Osteoblast (primary cell): ENCODE results near the gene ACAA2. TPM values are rescaled to one million over a fixed set of nuclear protein-coding genes. Genes with fewer than 3 reads are reported as not detected.

Experiments
- DNase-seq: peaks from one replicate; pipeline ENCODE4 v3.0.0; 2011; ENCODE audit warnings: low spot score, mixed read lengths; ENCODE audit not compliant: insufficient read length; ENCODE audit errors: missing footprints
- H2AFZ ChIP-seq: 2 replicates; pipeline ENCODE4 v1.6.0; 2011; ENCODE audit warnings: mild to moderate bottlenecking, low read length
- H3K27ac ChIP-seq: 2 replicates; pipeline ENCODE4 v1.5.1; 2011; ENCODE audit warnings: mild to moderate bottlenecking, low read depth, low read length, moderate library complexity
- H3K27me3 ChIP-seq: 2 replicates; pipeline ENCODE4 v1.6.0; 2012; ENCODE audit warnings: mild to moderate bottlenecking, control low read depth, inconsistent platforms, low read length, moderate library complexity; ENCODE audit not compliant: insufficient read depth
- H3K36me3 ChIP-seq: 2 replicates; pipeline ENCODE4 v1.5.1; 2011; ENCODE audit warnings: mild to moderate bottlenecking, low read length, control low read depth, moderate library complexity; ENCODE audit not compliant: insufficient read depth
- H3K4me1 ChIP-seq: 2 replicates; pipeline ENCODE4 v1.5.1; 2011; ENCODE audit warnings: mild to moderate bottlenecking, low read length, control low read depth, moderate library complexity; ENCODE audit not compliant: insufficient read depth
- H3K4me2 ChIP-seq: 2 replicates; pipeline ENCODE4 v1.6.0; 2011; ENCODE audit warnings: mild to moderate bottlenecking, low read length; ENCODE audit not compliant: insufficient read depth
- H3K4me3 ChIP-seq: fragments of 200-600 bp; sonication (generic); 3 replicates; pipeline ENCODE4 v1.5.1; 2012; ENCODE audit warnings: mild to moderate bottlenecking, low read length, inconsistent platforms; ENCODE audit not compliant: insufficient read depth
- H3K79me2 ChIP-seq: 2 replicates; pipeline ENCODE4 v1.6.0; 2012; ENCODE audit warnings: mild to moderate bottlenecking, low read length, control low read depth, inconsistent platforms; ENCODE audit not compliant: insufficient read depth
- H3K9me3 ChIP-seq: 2 replicates; pipeline ENCODE4 v1.5.1; 2011; ENCODE audit warnings: low read depth, low read length, control low read depth
- H4K20me1 ChIP-seq: 2 replicates; pipeline ENCODE4 v1.6.0; 2012; ENCODE audit warnings: mild to moderate bottlenecking, low read length, control low read depth; ENCODE audit not compliant: insufficient read depth
- total RNA-seq: library from RNA; depleted of rRNA; stranded (reverse); fragments of >200 nt; gene quantifications from 2 replicates; pipeline ENCODE4 v1.2.3, GENCODE V29; 2012
- TF ChIP-seq, protein P1 (sequence below): IDR thresholded peaks from 2 replicates; pipeline ENCODE4 v1.5.1; 2011; ENCODE audit warnings: mild to moderate bottlenecking, low read depth, low read length, moderate library complexity; ENCODE audit errors: extremely low read depth

ACAA2 gene
- total RNA-seq, 1 donor = 52.8 TPM

DNA sequence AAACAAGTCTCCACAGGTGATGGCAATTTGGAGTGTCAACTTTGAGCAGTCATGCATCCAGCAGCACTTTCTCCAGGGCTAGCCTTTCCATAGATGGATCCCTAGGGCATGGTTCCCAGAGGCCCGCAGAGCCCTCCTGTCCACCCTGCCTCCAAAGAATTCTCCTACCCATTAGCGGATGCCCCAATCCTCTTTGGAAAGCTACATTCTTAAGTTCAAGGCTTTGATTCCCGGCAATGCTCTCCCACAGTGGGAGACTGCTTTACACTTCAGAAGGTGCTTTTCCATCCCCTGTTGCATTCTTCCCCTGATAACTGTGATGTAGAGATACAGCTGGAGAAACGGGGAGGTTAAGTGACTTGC lies 61.3 kb downstream of the ACAA2 start:
- no peak for DNase-seq
- H3K4me3 ChIP-seq = no peak overlapping the region
- H4K20me1 ChIP-seq = no peaks in the 10 kb centered on the region
- no peak overlapping the region for H3K4me2 ChIP-seq
- TF ChIP-seq, protein P1, sequence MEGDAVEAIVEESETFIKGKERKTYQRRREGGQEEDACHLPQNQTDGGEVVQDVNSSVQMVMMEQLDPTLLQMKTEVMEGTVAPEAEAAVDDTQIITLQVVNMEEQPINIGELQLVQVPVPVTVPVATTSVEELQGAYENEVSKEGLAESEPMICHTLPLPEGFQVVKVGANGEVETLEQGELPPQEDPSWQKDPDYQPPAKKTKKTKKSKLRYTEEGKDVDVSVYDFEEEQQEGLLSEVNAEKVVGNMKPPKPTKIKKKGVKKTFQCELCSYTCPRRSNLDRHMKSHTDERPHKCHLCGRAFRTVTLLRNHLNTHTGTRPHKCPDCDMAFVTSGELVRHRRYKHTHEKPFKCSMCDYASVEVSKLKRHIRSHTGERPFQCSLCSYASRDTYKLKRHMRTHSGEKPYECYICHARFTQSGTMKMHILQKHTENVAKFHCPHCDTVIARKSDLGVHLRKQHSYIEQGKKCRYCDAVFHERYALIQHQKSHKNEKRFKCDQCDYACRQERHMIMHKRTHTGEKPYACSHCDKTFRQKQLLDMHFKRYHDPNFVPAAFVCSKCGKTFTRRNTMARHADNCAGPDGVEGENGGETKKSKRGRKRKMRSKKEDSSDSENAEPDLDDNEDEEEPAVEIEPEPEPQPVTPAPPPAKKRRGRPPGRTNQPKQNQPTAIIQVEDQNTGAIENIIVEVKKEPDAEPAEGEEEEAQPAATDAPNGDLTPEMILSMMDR = no peak
- no peaks in the 10 kb centered on the region for H3K36me3 ChIP-seq
- H2AFZ ChIP-seq = no peak overlapping the region
- no peaks in the 10 kb centered on the region for H3K4me1 ChIP-seq
- H3K27me3 ChIP-seq = peaks cover 22% of the 10 kb centered on the region
- H3K9me3 ChIP-seq = no peaks in the 10 kb centered on the region
- no peaks in the 10 kb centered on the region for H3K79me2 ChIP-seq
- no peak overlapping the region for H3K27ac ChIP-seq

DNA sequence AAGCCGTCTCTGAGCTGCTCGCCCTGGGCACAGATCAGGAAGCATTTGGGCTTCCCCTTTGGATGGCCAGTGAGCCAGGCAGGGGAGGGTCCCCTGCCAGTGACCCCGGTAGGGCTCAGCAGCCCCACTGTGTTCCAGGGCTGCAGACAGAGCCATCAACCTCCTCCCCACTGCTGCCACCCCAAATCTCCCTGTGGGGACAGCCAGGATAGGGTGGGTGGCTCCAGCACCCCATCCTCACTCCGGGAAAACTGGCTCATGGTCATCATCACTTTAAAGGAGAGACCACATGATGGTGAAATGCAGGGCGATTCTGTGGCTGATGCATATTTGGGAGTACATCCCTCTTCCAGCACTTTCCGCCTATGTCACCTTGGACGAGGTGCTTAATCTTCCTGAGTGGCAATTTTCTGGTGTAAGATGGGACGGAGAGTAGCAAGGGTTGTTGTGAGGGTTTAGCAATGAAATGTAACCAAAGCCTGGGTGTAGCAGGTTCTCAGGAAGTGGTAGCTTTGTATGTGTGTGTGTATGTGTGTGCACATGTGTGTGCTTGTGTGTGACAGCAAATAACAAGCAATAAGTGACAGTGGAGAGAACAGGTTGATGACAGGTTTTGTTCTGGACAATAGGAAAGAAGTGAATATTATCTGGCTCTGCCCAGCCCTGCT lies 61.8 kb downstream of the ACAA2 start:
- H3K27ac ChIP-seq = no peak overlapping the region
- H3K9me3 ChIP-seq = no peaks in the 10 kb centered on the region

DNA sequence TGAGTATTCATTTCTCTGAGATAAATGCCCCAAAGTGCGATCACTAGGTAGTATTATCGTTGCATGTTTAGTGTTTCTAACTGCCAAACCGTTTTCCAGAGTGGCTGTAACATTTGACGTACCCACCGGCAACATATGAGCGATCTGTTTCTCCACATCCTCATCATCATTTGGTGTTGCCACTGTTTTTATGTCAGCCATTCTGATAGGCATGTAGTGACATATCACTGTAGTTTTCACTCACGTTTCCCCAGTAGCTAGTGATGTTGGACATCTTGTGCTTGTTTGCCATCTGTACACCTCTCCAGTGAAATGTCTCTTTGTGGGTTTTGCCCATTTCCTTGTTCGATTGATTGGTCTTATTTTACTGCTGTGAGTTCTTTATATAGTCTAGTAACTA lies 63.8 kb downstream of the ACAA2 start:
- TF ChIP-seq, protein P1 = no peak
- H3K4me2 ChIP-seq = no peak overlapping the region
- no peak overlapping the region for H3K4me3 ChIP-seq
- no peaks in the 10 kb centered on the region for H3K36me3 ChIP-seq
- H3K27me3 ChIP-seq = peaks cover 22% of the 10 kb centered on the region
- H3K79me2 ChIP-seq = no peaks in the 10 kb centered on the region
- H3K9me3 ChIP-seq = no peaks in the 10 kb centered on the region
- H2AFZ ChIP-seq = no peak overlapping the region
- H3K4me1 ChIP-seq = no peaks in the 10 kb centered on the region
- no peak overlapping the region for H3K27ac ChIP-seq
- DNase-seq = no peak
- no peaks in the 10 kb centered on the region for H4K20me1 ChIP-seq

More for the DNA sequence above, 61.8 kb downstream of the ACAA2 start:
- TF ChIP-seq, protein P1 = no peak
- Histone ChIP-seq H2AFZ (no peak overlapping the region), H3K79me2 (no peaks in the 10 kb centered on the region), H4K20me1 (no peaks in the 10 kb centered on the region), H3K4me3 (no peak overlapping the region), H3K4me1 (no peaks in the 10 kb centered on the region), H3K4me2 (no peak overlapping the region), H3K36me3 (no peaks in the 10 kb centered on the region), H3K27me3 (peaks cover 22% of the 10 kb centered on the region)
- no peak for DNase-seq

DNA sequence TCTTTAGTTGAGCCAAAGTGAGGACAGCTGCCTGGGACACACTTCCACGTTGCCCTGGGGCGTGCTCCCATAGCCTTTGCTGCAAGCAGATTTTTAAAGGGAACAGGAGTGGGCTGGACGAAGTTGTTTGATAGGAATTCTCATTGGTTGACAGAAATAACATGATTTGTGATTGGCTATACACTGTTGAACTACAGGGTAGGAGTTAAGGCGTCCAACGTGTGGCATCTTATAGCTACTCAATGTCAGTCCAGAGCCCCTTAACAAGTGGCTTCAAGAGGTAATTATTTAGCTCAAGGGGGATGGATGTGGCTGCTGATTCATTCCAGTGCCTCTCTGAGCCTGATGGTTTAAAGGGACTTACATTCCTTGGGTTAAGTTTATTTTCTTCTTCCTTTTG lies 65.5 kb downstream of the ACAA2 start:
- H3K4me2 ChIP-seq = no peak overlapping the region
- no peaks in the 10 kb centered on the region for H3K79me2 ChIP-seq
- TF ChIP-seq, protein P1 = no peak
- no peaks in the 10 kb centered on the region for H3K9me3 ChIP-seq
- no peaks in the 10 kb centered on the region for H3K4me1 ChIP-seq
- no peak for DNase-seq
- no peaks in the 10 kb centered on the region for H3K36me3 ChIP-seq
- H4K20me1 ChIP-seq = no peaks in the 10 kb centered on the region
- no peak overlapping the region for H3K27ac ChIP-seq
- H3K27me3 ChIP-seq = peaks cover 20% of the 10 kb centered on the region
- H3K4me3 ChIP-seq = no peak overlapping the region
- no peak overlapping the region for H2AFZ ChIP-seq
